HTERT RPE-1 (cell line): ENCODE measurements around the gene NMNAT2.
"Not testable (repeated sequence)": the region's sequence is repeated elsewhere in the genome, so short reads cannot be mapped to it uniquely, and the experiment has no call there.

Experiments
- in situ Hi-C: fragments of 300-500 bp; cut with MboI; formaldehyde crosslinking; loops from 4 replicates; pipeline ENCODE4 v1.14.3; 2020; ENCODE audit warnings: low sequenced_read_pairs

The NMNAT2 gene

DNA sequence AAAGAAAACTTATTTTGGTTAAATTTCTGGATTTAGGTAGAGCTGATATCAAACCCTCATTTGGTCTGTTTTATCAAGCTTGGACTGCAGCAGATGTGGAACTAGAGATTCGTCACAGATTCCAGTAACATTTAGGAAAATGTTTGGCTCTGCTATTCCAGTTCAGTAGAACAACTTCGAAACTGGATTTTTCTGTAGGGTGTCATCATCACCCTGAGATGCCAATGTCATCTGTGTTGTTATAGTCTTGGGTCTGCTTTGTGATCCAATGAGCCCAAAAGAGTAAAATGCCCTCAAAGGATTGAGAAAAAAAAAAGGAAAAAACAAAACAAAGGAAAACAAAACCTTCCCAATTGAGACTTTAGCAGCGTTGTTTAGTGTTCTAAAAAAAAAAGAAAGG, 176.7 kb downstream of the NMNAT2 start:
- in situ Hi-C loops, result no loop called here

DNA sequence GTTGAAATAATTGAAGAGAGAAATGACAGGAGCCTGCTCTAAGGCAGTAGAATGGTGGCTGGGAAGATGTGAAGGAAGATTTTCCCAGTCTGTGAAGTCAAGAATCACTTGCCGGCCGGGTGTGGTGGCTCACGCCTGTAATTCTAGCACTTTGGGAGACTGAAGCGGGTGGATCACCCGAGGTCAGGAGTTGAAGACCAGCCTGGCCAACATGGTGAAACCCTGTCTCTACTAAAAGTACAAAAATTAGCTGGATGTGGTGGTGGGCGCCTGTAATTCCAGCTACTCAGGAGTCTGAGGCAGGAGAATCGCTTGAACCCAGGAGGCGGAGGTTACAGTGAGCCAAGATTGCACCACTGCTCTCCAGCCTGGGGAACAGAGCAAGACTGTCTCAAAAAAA, 177.3 kb downstream of the NMNAT2 start:
- in situ Hi-C loops, result not testable (repeated sequence)

DNA sequence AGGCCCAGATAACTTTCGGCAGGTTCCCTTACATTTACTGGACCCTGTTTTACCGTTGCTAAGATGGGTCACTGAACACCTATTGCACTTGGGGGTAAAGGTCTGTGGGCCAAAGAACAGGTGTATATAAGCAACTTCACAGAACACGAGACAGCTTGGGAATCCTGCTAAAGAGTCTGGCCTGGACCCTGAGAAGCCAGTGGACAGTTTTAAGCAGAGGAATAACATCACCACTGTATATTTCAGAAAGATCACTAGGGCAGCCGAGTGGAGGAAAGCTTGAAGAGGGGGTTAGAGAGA, 177.7 kb downstream of the NMNAT2 start:
- in situ Hi-C loops, result no loop called here

DNA sequence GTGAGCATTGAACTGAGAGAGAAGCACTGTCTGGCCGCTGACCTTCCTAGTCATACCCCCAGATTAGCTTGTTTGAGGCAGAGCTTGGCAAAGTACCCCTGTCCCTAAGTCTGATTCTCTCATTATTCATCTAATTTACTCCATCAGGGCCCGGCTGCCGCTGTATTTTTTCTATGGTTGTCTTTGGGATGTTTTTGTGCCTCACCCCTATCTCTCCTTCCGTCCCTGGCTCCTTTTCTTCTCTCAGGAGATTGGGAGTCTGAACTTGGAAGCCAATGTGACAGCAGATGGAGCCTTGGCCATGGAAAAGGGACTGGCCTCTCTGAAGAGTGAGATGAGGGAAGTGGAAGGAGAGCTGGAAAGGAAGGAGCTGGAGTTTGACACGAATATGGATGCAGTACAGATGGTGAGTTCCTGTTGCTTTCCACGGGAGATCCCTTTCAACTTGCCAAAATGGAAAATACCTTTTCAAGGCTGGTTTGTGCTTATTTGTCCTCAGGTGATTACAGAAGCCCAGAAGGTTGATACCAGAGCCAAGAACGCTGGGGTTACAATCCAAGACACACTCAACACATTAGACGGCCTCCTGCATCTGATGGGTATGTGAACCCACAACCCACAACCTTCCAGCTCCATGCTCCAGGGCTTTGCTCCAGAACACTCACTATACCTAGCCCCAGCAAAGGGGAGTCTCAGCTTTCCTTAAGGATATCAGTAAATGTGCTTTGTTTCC, 178.2 kb downstream of the NMNAT2 start:
- in situ Hi-C loops, result no loop called here

DNA sequence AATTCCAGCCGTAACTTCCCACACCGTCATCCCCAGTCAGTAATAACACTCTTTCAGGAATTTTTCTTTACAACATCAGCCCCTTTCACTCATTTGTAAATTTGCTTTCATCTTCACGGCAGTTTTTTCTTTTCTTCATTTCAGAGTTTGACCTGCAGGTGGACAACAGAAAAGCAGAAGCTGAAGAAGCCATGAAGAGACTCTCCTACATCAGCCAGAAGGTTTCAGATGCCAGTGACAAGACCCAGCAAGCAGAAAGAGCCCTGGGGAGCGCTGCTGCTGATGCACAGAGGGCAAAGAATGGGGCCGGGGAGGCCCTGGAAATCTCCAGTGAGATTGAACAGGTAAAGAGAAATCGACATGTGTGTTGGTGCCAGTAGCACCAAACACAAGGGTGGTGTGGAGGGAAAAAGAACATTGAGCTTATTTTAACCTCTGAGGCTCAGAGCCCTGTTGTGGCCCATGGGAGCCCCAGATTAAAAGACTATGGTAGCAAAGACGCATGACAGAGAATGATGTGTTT, 178.9 kb downstream of the NMNAT2 start:
- in situ Hi-C loops, result no loop called here

DNA sequence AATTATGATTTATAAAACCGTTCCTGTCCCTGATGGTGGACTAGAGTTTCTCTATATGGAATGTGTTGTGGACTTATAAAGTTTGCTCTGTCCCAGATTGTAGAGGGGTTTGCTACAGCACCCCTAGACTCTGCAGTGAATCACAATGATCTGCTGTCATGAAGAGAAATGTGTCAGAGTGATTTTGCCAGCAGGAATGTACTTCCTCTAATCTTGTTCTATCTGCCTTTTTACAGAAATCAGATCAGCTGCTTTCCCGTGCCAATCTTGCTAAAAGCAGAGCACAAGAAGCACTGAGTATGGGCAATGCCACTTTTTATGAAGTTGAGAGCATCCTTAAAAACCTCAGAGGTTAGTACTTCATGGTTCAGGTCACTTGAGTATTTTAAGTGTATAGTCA, 180.1 kb downstream of the NMNAT2 start:
- in situ Hi-C loops, result no loop called here

DNA sequence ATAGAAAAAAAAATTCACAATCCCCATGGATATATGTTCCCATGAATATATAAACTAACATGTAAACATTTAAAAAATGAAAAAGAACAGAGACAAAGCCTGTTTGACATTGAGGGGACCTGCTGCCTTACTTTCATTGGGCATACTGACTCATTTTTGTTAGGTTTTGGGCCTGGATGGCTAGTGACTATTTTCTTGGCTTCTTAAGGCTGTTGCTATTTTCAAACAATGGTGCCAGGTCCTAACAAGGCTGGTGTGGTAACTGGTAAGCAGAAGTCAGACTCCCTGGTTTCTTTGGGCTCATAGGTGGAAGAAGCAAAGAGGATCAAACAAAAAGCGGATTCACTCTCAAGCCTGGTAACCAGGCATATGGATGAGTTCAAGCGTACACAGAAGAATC, 181.1 kb downstream of the NMNAT2 start:
- in situ Hi-C loops, result no loop called here

DNA sequence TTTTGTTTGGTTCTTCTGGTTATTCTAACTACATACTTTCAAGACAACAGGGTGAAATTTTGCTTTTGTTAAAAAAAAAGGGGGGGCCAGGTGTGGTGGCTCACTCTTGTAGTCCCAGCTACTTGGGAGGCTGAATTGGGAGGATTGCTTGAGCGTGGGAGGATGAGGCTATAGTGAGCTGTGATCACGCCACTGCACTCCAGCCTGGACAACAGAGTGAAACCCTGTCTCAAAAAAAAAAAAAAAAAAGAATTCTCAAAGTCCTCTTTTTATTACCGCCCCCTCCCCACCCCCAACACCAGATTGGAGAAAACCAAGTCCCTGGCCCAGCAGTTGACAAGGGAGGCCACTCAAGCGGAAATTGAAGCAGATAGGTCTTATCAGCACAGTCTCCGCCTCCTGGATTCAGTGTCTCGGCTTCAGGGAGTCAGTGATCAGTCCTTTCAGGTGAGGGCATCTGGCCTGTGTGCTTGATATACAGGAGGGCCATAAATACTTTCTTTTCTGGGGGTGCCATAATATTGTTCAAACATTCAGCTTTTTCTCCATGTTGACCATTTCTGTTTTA, 181.9 kb downstream of the NMNAT2 start:
- in situ Hi-C loops, result no loop called here

DNA sequence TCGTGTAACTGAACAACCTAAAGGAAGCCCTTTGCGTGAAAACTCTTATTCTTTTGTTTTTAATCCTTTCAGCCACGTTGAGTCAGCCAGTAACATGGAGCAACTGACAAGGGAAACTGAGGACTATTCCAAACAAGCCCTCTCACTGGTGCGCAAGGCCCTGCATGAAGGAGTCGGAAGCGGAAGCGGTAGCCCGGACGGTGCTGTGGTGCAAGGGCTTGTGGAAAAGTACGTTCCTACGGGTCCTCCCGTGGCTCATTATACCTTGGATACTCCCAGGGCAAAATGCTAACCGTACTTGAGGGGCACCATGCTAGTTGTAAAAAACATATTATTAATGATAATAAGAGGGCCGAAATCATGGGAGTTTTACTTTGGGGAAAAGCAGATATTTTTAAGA, 182.7 kb downstream of the NMNAT2 start:
- in situ Hi-C loops, result no loop called here

DNA sequence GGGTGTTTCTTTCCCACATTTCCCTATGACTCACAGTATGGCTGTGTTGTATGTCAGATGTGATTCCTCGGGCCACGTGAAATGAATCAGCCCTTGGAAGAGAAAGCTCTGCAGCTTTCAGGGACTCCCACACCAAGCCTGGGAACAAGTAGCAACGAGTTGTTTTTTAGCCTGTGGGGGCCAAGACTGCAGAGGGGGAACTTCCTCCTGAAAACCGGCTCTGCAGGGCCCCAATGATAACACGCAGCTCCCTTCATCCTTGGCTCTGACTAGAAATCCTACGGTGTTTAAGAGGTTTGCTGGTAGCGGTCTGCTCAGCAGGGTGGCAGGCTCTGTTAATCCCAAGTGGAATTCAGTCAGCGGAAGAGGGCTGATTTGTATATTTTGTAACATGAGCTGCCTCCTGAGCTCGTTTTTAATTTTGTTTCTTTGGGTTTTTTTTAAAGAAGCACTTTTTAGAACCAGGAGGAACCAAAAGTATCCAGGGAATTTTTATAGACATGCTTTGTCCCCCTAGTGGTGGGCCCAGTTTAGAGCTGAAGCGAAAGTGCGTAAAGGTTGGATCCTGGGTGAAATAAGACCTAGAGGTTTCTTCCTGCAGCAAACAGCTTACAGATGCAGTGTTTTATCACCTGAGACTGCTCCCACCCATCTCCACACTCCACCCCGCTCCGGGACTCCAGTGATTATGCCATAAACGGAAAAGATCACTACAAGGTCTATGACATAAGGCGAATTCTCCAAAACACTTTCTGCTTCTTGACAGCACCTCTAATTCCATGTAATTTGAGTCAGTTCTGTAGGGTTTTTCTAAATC, 183.3 kb downstream of the NMNAT2 start:
- in situ Hi-C loops, result no loop called here

DNA sequence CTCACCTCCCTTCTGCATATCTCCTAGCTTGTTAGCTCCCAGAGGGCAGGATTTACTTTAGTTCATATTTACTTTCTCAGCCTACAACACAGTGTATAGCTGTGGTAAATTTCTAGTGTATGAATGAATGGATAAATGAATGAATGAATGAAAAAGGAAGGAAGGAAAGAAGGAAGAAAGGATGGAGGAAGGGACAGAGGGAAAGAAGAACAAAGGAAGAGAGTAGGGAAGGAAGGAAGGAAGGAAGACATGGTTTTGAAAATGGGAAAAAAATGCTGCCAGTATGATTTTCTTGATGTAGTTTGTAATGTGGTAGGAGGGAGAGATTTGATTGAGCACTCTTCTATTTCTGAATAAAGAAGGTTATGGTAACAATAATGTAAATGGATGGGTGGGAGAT, 185.1 kb downstream of the NMNAT2 start:
- in situ Hi-C loops, result no loop called here

DNA sequence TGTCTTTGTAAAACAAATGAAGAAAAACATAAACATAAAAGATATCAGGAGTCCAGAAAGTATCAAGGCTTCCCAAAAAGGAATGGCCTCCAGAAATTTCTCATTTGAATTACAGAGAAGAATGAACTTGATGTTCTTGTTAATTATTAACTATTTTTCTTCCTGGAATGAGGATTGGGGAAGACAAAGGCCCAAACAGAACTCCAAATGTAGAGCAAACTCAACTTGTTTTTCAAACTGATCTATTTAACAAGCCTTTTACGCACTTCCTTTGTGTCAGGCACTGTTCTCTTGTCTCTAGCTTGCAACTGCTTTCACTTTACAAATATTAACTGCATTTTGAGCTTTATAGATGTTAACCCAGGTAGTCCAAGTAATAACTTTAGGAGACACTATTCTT, 186.6 kb downstream of the NMNAT2 start:
- in situ Hi-C loops, result no loop called here

DNA sequence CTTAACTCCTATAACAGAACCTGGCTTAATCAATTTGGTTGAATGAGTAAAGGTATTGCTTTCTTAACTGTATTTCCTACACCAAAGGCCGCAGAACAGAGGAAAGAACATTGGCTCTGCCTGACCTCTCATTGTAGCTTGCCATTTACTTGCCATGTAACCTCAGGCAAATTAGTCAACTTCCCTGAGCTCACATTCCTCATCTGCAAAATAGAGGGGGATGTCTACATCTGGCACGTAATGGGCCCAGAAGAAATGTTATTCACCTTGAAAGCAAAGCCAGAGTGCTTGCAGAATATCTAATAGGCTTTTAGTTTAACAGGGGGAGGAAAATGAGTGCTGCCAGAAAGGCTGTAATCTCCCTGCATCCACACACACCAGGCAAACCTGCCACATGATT, 187.8 kb downstream of the NMNAT2 start:
- in situ Hi-C loops, result no loop called here

DNA sequence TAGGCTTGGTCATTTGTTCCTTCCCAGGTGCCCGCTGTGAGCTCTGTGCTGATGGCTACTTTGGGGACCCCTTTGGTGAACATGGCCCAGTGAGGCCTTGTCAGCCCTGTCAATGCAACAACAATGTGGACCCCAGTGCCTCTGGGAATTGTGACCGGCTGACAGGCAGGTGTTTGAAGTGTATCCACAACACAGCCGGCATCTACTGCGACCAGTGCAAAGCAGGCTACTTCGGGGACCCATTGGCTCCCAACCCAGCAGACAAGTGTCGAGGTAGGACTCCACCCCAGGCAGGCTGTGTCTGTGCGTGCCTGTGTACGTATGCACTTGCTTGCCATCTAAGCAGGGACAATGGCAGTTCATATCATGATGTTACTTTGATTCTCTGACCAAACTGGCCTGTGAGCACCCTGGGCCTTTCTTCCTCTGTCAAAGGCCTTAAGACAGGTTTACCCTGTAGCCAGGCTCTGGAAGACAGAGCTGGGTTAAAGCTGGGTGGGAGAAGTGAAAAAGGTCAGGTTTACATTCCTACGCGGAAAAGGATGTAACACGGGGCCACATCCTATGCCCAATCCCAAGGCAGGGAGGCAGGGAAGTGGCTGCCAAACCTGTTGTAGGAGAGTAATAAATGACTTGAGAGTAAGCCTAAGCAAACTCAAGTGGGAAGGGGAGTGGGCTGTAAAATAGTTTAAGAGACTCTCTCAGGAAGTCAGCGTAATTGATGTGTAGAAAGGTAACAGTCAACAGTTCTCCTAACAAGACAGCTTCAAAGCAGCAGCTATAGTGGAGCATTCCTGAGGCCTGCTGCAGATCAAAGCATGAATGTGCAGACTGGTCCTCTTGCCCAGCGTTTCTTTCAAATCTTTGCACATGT, 189.6 kb downstream of the NMNAT2 start:
- in situ Hi-C loops, result no loop called here

DNA sequence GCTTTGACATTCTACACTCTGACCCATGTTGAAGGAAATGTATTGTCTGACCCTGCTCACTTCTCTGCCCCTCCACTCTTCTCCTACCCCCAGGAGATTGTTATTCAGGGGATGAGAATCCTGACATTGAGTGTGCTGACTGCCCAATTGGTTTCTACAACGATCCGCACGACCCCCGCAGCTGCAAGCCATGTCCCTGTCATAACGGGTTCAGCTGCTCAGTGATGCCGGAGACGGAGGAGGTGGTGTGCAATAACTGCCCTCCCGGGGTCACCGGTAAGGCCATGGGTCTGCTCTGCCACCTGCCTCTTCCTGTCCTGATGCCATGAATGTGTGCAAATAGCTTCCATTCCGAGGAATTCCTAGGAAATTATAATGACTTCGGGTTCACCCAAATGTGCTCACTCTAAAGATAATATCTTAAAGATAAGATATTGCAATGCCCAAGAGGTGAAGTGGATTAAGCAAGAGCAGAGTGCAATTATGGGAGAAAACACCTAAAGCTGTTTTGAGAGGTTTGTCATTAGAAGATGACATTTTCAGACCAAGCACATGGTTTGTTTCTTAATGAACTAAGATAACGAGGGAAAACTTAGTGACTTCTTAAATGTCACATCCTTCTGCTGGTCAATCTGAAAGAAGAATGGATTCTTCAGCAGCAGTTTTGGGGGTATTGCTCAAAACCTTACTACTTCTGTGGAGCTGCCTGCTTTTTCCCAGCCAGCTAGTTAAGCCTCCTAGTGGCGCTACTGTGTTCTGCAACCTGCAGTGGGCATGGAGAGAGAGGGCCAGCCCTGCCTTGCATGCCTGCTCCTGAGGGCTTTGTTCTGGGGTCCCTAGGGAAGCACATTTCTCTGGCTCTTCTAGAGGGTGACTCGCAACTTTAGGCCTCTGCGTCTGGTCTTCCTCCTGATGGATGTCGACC, 190.5 kb downstream of the NMNAT2 start:
- in situ Hi-C loops, result no loop called here

DNA sequence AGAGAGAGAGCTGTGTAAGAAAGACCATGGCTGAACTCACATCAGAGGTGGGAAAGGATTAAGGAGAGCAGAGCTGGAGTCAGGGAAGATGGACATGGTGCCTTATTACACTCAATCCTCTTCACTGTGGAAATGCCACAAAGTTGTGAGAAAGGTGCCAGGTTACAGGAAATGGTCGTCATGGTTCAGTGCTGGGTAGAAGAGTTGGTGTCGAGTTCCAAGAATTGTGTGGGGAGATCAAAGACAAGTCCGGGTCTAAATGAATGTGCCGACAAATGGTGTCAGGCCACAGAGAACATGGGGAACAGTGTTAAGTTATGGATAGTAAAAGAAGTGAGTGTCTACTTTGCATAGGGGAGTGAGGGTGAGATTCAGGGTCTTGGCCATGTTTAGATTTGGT, 191.2 kb downstream of the NMNAT2 start:
- in situ Hi-C loops, result no loop called here

DNA sequence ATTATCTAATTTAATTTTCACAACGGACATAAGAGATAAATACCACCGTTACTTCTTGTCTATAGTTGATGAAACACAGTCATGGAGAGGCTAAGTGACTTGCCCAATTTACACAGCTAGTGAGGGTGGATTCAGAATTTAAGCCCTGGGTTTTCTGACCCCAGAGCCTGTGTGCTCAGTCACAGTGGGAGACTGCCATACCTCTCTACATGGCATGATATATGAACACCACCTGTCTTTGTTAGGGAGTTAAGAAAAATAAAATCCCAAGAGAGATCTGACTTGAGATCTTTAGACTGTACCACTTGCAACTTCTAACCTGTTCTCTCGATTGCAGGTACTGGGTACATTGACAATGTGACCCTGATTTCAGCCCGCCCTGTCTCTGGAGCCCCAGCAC, 191.8 kb downstream of the NMNAT2 start:
- in situ Hi-C loops, result no loop called here

DNA sequence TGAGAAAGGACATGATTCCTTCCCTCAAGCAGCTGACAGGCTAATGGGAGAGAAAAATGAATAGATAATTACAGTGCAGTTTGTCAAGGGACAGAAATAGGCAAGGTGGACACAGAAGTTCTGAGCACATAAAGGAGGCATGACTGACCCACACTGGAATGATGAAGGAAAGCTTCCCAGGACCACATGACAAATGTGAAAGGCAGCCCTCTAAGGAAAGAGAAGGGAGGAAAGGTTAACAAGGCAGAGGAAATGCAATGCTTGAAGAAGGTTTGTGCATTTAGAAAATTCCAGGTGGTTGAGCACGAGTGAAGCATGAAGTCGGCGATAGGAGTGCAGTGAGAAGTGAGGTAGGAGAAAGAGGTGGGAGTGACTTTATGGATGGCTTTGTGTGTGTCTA, 194.7 kb downstream of the NMNAT2 start:
- in situ Hi-C loops, result no loop called here

DNA sequence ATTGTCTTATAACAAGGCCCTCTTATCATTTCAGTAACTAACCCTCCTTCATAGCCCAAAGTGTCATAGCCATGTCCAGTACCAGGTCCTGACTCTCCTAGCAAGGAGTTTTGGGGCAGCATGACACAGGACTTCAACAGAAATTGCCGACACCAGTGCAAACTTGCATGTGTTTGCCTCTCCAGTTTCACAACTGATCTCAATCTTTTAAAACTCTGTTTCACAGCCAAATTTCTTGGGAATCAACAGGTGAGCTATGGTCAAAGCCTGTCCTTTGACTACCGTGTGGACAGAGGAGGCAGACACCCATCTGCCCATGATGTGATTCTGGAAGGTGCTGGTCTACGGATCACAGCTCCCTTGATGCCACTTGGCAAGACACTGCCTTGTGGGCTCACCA, 195.3 kb downstream of the NMNAT2 start:
- in situ Hi-C loops, result no loop called here

DNA sequence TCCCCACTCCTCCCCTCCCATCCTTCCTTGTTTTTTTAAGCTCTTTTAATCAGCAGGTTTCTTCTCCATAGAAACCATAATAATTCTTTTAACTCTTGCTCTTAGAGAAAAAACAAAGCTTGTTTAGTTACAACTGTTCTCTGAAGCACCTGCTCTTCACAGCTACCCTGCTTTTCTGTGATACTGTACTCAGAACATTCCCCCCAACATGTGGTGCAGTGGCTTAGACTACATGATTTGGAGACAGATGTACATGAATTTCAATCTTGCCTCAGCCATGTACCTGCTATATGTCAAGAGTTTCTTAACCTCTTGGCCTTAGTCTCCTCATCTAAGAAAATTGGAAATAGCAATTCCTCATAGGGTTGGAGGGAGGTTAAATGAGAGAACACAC, 198.6 kb downstream of the NMNAT2 start:
- in situ Hi-C loops, result no loop called here
